ENCODE data around the gene CHRFAM7A. TPM values are rescaled to one million over a fixed set of nuclear protein-coding genes. Genes with fewer than 3 reads are reported as not detected.
"Not testable (repeated sequence)": the region's sequence is repeated elsewhere in the genome, so short reads cannot be mapped to it uniquely, and the experiment has no call there.

CHRFAM7A gene
- total RNA-seq, 4 donors from 2014 or later, result 0.11 to 5.0 (median 0.54) TPM

DNA sequence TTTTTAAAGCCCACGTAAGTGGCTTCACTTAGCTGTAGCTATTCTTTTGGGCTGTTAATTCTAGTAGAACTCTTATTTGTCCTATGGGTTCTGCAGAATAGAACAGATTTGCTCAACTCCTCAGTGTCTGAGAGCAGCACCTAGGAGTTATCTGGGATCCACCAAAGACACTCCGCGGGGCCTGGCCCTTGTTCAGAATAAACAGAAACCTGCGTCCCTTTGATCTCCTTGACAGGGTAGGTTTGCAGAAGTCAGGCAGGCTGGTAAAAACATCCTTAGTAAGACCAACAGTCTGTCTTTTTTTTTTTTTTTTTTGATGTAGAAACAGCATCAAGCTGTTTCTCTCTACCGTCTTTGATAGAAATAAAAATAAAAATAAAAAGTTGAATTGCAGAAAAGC, 31.9 kb downstream of the CHRFAM7A start:
- intact Hi-C loops (cut with DNase I; ENCODE audit: low total_unique reads), result not testable (repeated sequence)
- WGBS, 2 donors, result 66% methylated on average over 2 of the region's 5 CpGs; no CpG with 5 or more reads in 1 of the 2 donors

DNA sequence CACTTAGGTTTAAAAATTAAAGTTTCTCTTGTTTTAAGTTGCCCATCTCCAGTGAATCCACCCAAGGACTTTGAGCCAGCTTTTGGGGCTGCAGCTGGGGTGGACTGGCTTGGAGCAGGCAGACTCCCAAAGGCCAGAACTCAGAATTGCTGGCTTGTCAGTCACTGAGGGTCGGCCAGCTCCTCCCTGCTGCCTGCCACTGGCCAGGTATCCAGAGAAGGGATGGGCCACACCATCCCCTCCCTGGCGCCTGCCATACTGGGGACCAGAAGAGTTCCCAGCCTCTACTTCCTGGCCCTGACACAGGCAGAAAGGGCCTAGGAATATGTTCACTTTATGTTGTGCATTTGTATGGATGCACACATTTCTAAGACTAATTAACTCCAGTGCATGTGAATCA, 32.4 kb downstream of the CHRFAM7A start:
- intact Hi-C loops (cut with DNase I; ENCODE audit: low total_unique reads); DNase-seq (ENCODE audit: low spot score in 2 of 2); H3K4me3 ChIP-seq (ENCODE audit: low read depth, poor library complexity, severe bottlenecking): not testable (repeated sequence)
- WGBS, 2 donors, result no CpG with 5 or more reads among the region's 2 CpGs

More for the DNA sequence above, 31.9 kb downstream of the CHRFAM7A start:
- not testable (repeated sequence) for DNase-seq (ENCODE audit: low spot score in 2 of 2); H3K4me3 ChIP-seq (ENCODE audit: low read depth, poor library complexity, severe bottlenecking)

DNA sequence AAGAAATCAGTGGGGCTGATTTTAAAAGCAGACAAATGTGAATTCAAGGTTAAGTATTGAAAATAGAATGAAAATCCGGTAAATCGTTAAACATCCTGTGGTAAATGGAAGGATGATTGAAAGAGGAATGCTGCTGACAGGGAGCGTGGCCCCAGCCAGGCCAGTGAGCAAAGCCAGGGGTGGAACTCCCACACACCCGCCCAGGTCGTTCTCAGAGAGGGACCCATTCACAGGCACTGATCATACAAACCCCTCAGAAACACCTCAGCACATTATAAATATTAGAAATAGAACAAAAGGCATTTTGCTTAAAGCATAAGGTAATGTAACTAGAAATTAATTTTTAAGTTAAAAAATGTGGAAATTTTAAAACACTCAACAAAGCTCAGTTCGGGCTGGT, 38.3 kb downstream of the CHRFAM7A start:
- intact Hi-C loops (cut with DNase I; ENCODE audit: low total_unique reads); DNase-seq (ENCODE audit: low spot score in 2 of 2); H3K4me3 ChIP-seq (ENCODE audit: low read depth, poor library complexity, severe bottlenecking): not testable (repeated sequence)
- WGBS, 2 donors, result 46 to 53% methylated on average over 3 to 5 of the region's 6 CpGs

DNA sequence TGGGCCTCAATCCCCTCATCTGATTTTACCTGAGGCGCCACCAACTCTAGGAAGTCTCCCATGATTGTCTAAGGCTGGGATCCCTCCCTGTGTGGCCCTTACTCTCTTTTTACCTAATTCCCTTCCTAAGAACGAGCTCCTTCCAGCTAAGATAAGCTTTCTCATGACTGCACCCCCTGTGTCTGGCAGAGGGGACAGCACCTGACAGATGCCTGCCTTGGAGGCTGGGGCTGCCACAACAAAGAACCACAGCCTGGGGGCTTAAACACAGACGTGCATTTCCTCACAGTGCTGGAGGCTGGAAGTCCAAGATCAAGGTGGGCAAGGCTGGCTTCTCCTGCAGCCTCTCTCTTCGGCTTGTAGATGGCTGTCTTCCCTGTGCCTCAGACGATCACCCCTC, 43.5 kb downstream of the CHRFAM7A start:
- DNase-seq (ENCODE audit: low spot score in 2 of 2); intact Hi-C loops (cut with DNase I; ENCODE audit: low total_unique reads); H3K4me3 ChIP-seq (ENCODE audit: low read depth, poor library complexity, severe bottlenecking): not testable (repeated sequence)
- whole genome bisulfite sequencing, 2 donors, result no CpG with 5 or more reads among the region's 5 CpGs

GRCh38 chr15:30336584-30336983, 56.8 kb downstream of the CHRFAM7A start:
- intact Hi-C loops (cut with DNase I; ENCODE audit: low total_unique reads); H3K4me3 ChIP-seq (ENCODE audit: low read depth, poor library complexity, severe bottlenecking); DNase-seq (ENCODE audit: low spot score in 2 of 2): not testable (repeated sequence)
- no CpG with 5 or more reads among the region's 4 CpGs for WGBS, 2 donors

GRCh38 chr15:30334152-30334551, 59.2 kb downstream of the CHRFAM7A start:
- DNase-seq (ENCODE audit: low spot score in 2 of 2); intact Hi-C loops (cut with DNase I; ENCODE audit: low total_unique reads); H3K4me3 ChIP-seq (ENCODE audit: low read depth, poor library complexity, severe bottlenecking): not testable (repeated sequence)
- WGBS, 2 donors, result 65% methylated on average over 2 of the region's 5 CpGs; no CpG with 5 or more reads in 1 of the 2 donors

- DNase-seq (ENCODE audit: low spot score in 2 of 2); intact Hi-C loops (cut with DNase I; ENCODE audit: low total_unique reads); H3K4me3 ChIP-seq (ENCODE audit: low read depth, poor library complexity, severe bottlenecking): not testable (repeated sequence)
- 69 to 71% methylated on average over 13 of the region's 13 CpGs for WGBS, 2 donors
These were observed 67.2 kb downstream of the CHRFAM7A start for GRCh38 chr15:30326145-30326544.

- WGBS, 2 donors, result 50% methylated on average over 1 of the region's 5 CpGs; no CpG with 5 or more reads in 1 of the 2 donors
- H3K4me3 ChIP-seq (ENCODE audit: low read depth, poor library complexity, severe bottlenecking); intact Hi-C loops (cut with DNase I; ENCODE audit: low total_unique reads); DNase-seq (ENCODE audit: low spot score in 2 of 2): not testable (repeated sequence)
These were observed 72.3 kb downstream of the CHRFAM7A start for GRCh38 chr15:30321063-30321462.

GRCh38 chr15:30315704-30316103, 77.6 kb downstream of the CHRFAM7A start:
- DNase-seq (ENCODE audit: low spot score in 2 of 2); intact Hi-C loops (cut with DNase I; ENCODE audit: low total_unique reads); H3K4me3 ChIP-seq (ENCODE audit: low read depth, poor library complexity, severe bottlenecking): not testable (repeated sequence)
- WGBS, 2 donors, result no CpG with 5 or more reads among the region's 3 CpGs

DNA sequence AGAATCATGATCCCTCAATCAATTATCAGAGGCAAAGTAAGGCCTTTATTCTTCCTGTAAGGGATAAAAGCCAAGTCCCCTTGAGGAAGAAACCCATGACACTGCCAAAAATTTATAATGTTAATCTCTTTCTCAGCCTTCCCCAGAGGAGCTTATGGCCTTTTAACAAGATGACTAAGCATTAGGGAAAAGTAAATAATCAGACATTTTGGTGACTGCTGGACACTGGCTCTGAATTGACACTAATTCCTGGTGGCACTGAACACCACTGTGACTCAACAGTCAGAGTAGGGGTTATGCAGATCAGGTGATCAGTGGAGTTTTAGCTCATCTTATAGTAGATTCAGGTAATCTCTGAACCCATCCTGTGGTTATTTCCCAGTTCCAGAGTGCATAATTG, 82.8 kb downstream of the CHRFAM7A start:
- H3K4me3 ChIP-seq (ENCODE audit: low read depth, poor library complexity, severe bottlenecking); intact Hi-C loops (cut with DNase I; ENCODE audit: low total_unique reads); DNase-seq (ENCODE audit: low spot score in 2 of 2): not testable (repeated sequence)

Other genes with a start within 250 kb of the CHRFAM7A start
- gene GOLGA8R, start 20.7 kb upstream of the CHRFAM7A start, total RNA-seq, result 1 to 10 TPM in 3 of 4 donors, under 1 TPM in 1; 0.91 to 4.6 (median 1.9) TPM
- 1 to 10 TPM in 1 of 4 donors, under 1 TPM in 3; 0.13 to 1.3 (median 0.56) TPM for gene GOLGA8Q, start 158.5 kb upstream of the CHRFAM7A start, total RNA-seq
- under 1 TPM; 0.17 to 0.88 (median 0.48) TPM for gene GOLGA8H, start 210.5 kb upstream of the CHRFAM7A start, total RNA-seq

Data from lower leg skin (tissue), 4 donors.